GM23248 (cell line): ENCODE results near the gene ZSCAN30.

Source experiments
- EZH2 ChIP-seq: fragments of 200-600 bp; sonication (generic); IDR thresholded peaks from 2 replicates; pipeline ENCODE4 v1.6.1; 2018; ENCODE audit warnings: antibody characterized with exemption, mild to moderate bottlenecking; ENCODE audit not compliant: insufficient read depth, poor library complexity, severe bottlenecking
- EZH2phosphoT487 ChIP-seq: fragments of 200-600 bp; sonication (generic); IDR thresholded peaks from 2 replicates; pipeline ENCODE4 v1.6.1; 2018; ENCODE audit warnings: antibody characterized with exemption, moderate library complexity, mild to moderate bottlenecking, low read depth; ENCODE audit not compliant: insufficient read depth

GRCh38 chr18:35231052-35231451 is 59.0 kb downstream of the ZSCAN30 start:
- TF ChIP-seq EZH2phosphoT487 (no peak), EZH2 (no peak)
